Caco-2 (cell line): ENCODE data around the gene PARVA. TPM values are rescaled to one million over a fixed set of nuclear protein-coding genes. Genes with fewer than 3 reads are reported as not detected.

ENCODE experiments used
- BruUV-seq: library from RNA; stranded (reverse); fragments of 400-500 nt; replicated peaks from 2 replicates; lab custom pipeline; 2021; lab: Mats Ljungman, UMichigan
- CTCF ChIA-PET: fragments of 300-600 bp; sonication (Branson Sonifier 250); formaldehyde crosslinking; loops from one replicate; lab custom pipeline; 2022; ENCODE audit warnings: antibody characterized with exemption; lab: Charles Lee
- POLR2A ChIA-PET: fragments of 300-600 bp; sonication (Branson Sonifier 250); formaldehyde crosslinking; loops from one replicate; lab custom pipeline; 2022; ENCODE audit warnings: antibody characterized with exemption; lab: Charles Lee
- DNase-seq, 2 experiments: peaks; one replicate each; pipeline versions ENCODE4 v3.0.0 to v3.0.0-alpha.2; 2020 to 2022
- H3K27me3 ChIP-seq: replicated peaks from 2 replicates; pipeline ENCODE4 v1.6.0; 2011; ENCODE audit warnings: low read length; ENCODE audit not compliant: control insufficient read depth, insufficient read depth
- H3K36me3 ChIP-seq: 2 replicates; pipeline ENCODE4 v1.5.1; 2011; ENCODE audit warnings: low read length; ENCODE audit not compliant: control insufficient read depth, insufficient read depth
- H3K4me1 ChIP-seq: fragments of 250-450 bp; sonication (Bioruptor Pico); 2 replicates; pipeline ENCODE4 v1.5.1; 2020; ENCODE audit warnings: mild to moderate bottlenecking
- H3K4me3 ChIP-seq: 2 replicates; pipeline ENCODE4 v1.5.1; 2011; ENCODE audit warnings: low read depth, mild to moderate bottlenecking, control low read depth, low read length
- H3K9me3 ChIP-seq: fragments of 250-450 bp; sonication (Bioruptor Pico); 2 replicates; pipeline ENCODE4 v1.5.1; 2020; ENCODE audit warnings: mild to moderate bottlenecking, moderate library complexity
- H3K27ac Mint-ChIP-seq: one replicate; pipeline ENCODE4 v1.8.0; 2022; ENCODE audit warnings: mixed read lengths; ENCODE audit not compliant: unreplicated experiment
- H3K27me3 Mint-ChIP-seq: one replicate; pipeline ENCODE4 v1.8.0; 2022; ENCODE audit warnings: mixed read lengths; ENCODE audit not compliant: insufficient read depth, unreplicated experiment
- H3K36me3 Mint-ChIP-seq: one replicate; pipeline ENCODE4 v1.8.0; 2022; ENCODE audit warnings: mild to moderate bottlenecking, mixed read lengths; ENCODE audit not compliant: insufficient read depth, unreplicated experiment
- H3K4me1 Mint-ChIP-seq: one replicate; pipeline ENCODE4 v1.8.0; 2022; ENCODE audit warnings: low read depth, mixed read lengths; ENCODE audit not compliant: unreplicated experiment
- H3K4me3 Mint-ChIP-seq: one replicate; pipeline ENCODE4 v1.8.0; 2022; ENCODE audit warnings: mild to moderate bottlenecking, moderate library complexity, mixed read lengths; ENCODE audit not compliant: unreplicated experiment
- H3K9me3 Mint-ChIP-seq: one replicate; pipeline ENCODE4 v1.8.0; 2022; ENCODE audit warnings: mixed read lengths; ENCODE audit not compliant: unreplicated experiment
- CTCF ChIP-seq, 2 experiments: fragments of 200-600 bp in 1 of 2; IDR thresholded peaks; 1 replicate in 1 of 2; 2 replicates in 1 of 2; pipeline versions ENCODE4 v1.5.1 to v1.8.0; 2011 to 2022; ENCODE audit warnings: antibody characterized with exemption in 1 of 2, control low read depth in 1 of 2, inconsistent platforms in 1 of 2, low read depth in 1 of 2, low read length in 1 of 2, mild to moderate bottlenecking in 1 of 2, moderate library complexity in 1 of 2; ENCODE audit not compliant: insufficient read depth in 1 of 2, severe bottlenecking in 1 of 2, unreplicated experiment in 1 of 2
- intact Hi-C: fragments of 100-400 bp; cut with micrococcal nuclease; formaldehyde crosslinking; loops from one replicate; pipeline ENCODE4 v1.10.0; 2022; ENCODE audit not compliant: unreplicated experiment
- total RNA-seq: library from RNA; stranded (reverse); gene quantifications from 2 replicates; pipeline ENCODE4 v1.2.3, GENCODE V29; 2022

PARVA gene
- total RNA-seq, 1 experiment from 2014 or later, result 45.3 TPM

GRCh38 chr11:12469451-12469850 lies 92.1 kb downstream of the PARVA start:
- no peak overlapping the region for H3K27ac Mint-ChIP-seq
- Histone ChIP-seq H3K36me3 (no peaks in the 10 kb centered on the region), H3K4me3 (no peak overlapping the region), H3K9me3 (no peaks in the 10 kb centered on the region), H3K4me1 (no peaks in the 10 kb centered on the region), H3K27me3 (no peaks in the 10 kb centered on the region)
- CTCF ChIA-PET, result no interaction called here
- H3K4me1 Mint-ChIP-seq, result peaks cover 9% of the 10 kb centered on the region
- peaks cover 2% of the 10 kb centered on the region for H3K9me3 Mint-ChIP-seq
- no peaks in the 10 kb centered on the region for H3K36me3 Mint-ChIP-seq
- DNase-seq, result no peak
- no peak overlapping the region for H3K4me3 Mint-ChIP-seq
- H3K27me3 Mint-ChIP-seq, result no peaks in the 10 kb centered on the region
- POLR2A ChIA-PET, result no interaction called here
- no TSS peak for BruUV-seq
- TF ChIP-seq CTCF (IDR thresholded peaks at IDR 0.05; ENCODE audit: insufficient read depth in 1 of 2, low read depth in 1 of 2, low read length in 1 of 2, severe bottlenecking in 1 of 2, unreplicated experiment in 1 of 2), result no peak
- intact Hi-C loops, result no loop called here

- peaks cover 9% of the 10 kb centered on the region for H3K4me1 Mint-ChIP-seq
- CTCF ChIA-PET, result no interaction called here
These were observed 92.9 kb downstream of the PARVA start for GRCh38 chr11:12470236-12470635.

GRCh38 chr11:12472401-12473005 lies 95.1 kb downstream of the PARVA start:
- H3K27me3 ChIP-seq, result no peaks in the 10 kb centered on the region
- no peaks in the 10 kb centered on the region for H3K36me3 ChIP-seq
- ChIA-PET CTCF (no interaction called here), POLR2A (no interaction called here)
- no peak overlapping the region for H3K4me3 ChIP-seq
- TF ChIP-seq CTCF (IDR thresholded peaks at IDR 0.05; ENCODE audit: insufficient read depth in 1 of 2, low read depth in 1 of 2, low read length in 1 of 2, severe bottlenecking in 1 of 2, unreplicated experiment in 1 of 2), result no peak
- intact Hi-C loops, result no loop called here
- no peaks in the 10 kb centered on the region for H3K4me1 ChIP-seq
- peaks cover 9% of the 10 kb centered on the region for H3K4me1 Mint-ChIP-seq
- DNase-seq, result no peak
- H3K9me3 Mint-ChIP-seq, result no peaks in the 10 kb centered on the region
- H3K9me3 ChIP-seq, result no peaks in the 10 kb centered on the region
- no TSS peak for BruUV-seq
- no peaks in the 10 kb centered on the region for H3K36me3 Mint-ChIP-seq
- no peaks in the 10 kb centered on the region for H3K27me3 Mint-ChIP-seq
- H3K4me3 Mint-ChIP-seq, result no peak overlapping the region
- H3K27ac Mint-ChIP-seq, result peak overlapping the region; percentile 13

More at GRCh38 chr11:12470236-12470635, 92.9 kb downstream of the PARVA start:
- Mint-ChIP-seq H3K27me3 (no peaks in the 10 kb centered on the region), H3K4me3 (no peak overlapping the region), H3K9me3 (no peaks in the 10 kb centered on the region), H3K27ac (no peak overlapping the region), H3K36me3 (no peaks in the 10 kb centered on the region)
- DNase-seq, result no peak
- no peaks in the 10 kb centered on the region for H3K27me3 ChIP-seq
- no peaks in the 10 kb centered on the region for H3K4me1 ChIP-seq
- intact Hi-C loops, result no loop called here
- no peak for TF ChIP-seq CTCF (IDR thresholded peaks at IDR 0.05; ENCODE audit: insufficient read depth in 1 of 2, low read depth in 1 of 2, low read length in 1 of 2, severe bottlenecking in 1 of 2, unreplicated experiment in 1 of 2)
- H3K9me3 ChIP-seq, result no peaks in the 10 kb centered on the region
- H3K36me3 ChIP-seq, result no peaks in the 10 kb centered on the region
- H3K4me3 ChIP-seq, result no peak overlapping the region
- no TSS peak for BruUV-seq
- POLR2A ChIA-PET, result no interaction called here
